GM12878 (cell line): ENCODE measurements around the gene LTB4R. TPM values are rescaled to one million over a fixed set of nuclear protein-coding genes. Genes with fewer than 3 reads are reported as not detected.
A peak's percentile ranks its signal among the peaks of the same experiment; 100 is the strongest.

Experiments
- BCLAF1 ChIP-seq: fragments of 450-650 bp; IDR thresholded peaks from 2 replicates; pipeline ENCODE4 v1.6.1; 2017; ENCODE audit warnings: antibody characterized with exemption, mild to moderate bottlenecking, moderate library complexity
- BHLHE40 ChIP-seq, 2 experiments: fragments of 450-650 bp in 1 of 2; IDR thresholded peaks; 2 replicates each; pipeline ENCODE4 v1.6.1; 2011 to 2017; ENCODE audit warnings: low read depth in 2 of 2, borderline replicate concordance in 1 of 2, improper control_type of control experiment in 1 of 2, low read length in 1 of 2, mild to moderate bottlenecking in 1 of 2
- CBFB ChIP-seq: IDR thresholded peaks from 2 replicates; pipeline ENCODE4 v1.6.1; 2016; ENCODE audit warnings: antibody characterized with exemption, low read depth
- CBX3 ChIP-seq: fragments of 200-600 bp; sonication (generic); IDR thresholded peaks from 2 replicates; pipeline ENCODE4 v1.6.1; 2016; ENCODE audit warnings: low read depth, borderline replicate concordance
- CHD1 ChIP-seq: IDR thresholded peaks from 2 replicates; pipeline ENCODE4 v1.6.1; 2012; ENCODE audit warnings: low read depth, low read length, improper control_type of control experiment
- FOS ChIP-seq: IDR thresholded peaks from 3 replicates; pipeline ENCODE4 v1.6.1; 2011; ENCODE audit warnings: borderline replicate concordance; ENCODE audit not compliant: insufficient read length; ENCODE audit errors: extremely low read depth
- HCFC1 ChIP-seq: fragments of 150-350 bp; IDR thresholded peaks from 2 replicates; pipeline ENCODE4 v1.6.1; 2014; ENCODE audit warnings: low read length
- HDAC6 ChIP-seq: fragments of 200-600 bp; sonication (generic); IDR thresholded peaks from one replicate; pipeline ENCODE4 v1.8.0; 2017; ENCODE audit warnings: antibody characterized with exemption; ENCODE audit not compliant: unreplicated experiment
- MYC ChIP-seq: IDR thresholded peaks from 2 replicates; pipeline ENCODE4 v1.6.1; 2011; ENCODE audit warnings: mild to moderate bottlenecking, low read length, moderate library complexity, inconsistent platforms; ENCODE audit not compliant: insufficient read depth, insufficient replicate concordance, insufficient read length, severe bottlenecking
- NFYB ChIP-seq: IDR thresholded peaks from 2 replicates; pipeline ENCODE4 v1.6.1; 2011; ENCODE audit warnings: low read depth, mild to moderate bottlenecking, low read length, improper control_type of control experiment, moderate library complexity; ENCODE audit not compliant: insufficient read depth
- PAX8 ChIP-seq: fragments of 450-650 bp; IDR thresholded peaks from 2 replicates; pipeline ENCODE4 v1.6.1; 2017; ENCODE audit warnings: mild to moderate bottlenecking, moderate library complexity
- POLR2A ChIP-seq: IDR thresholded peaks from 2 replicates; pipeline ENCODE4 v1.6.1; 2011; ENCODE audit warnings: low read depth, mild to moderate bottlenecking, low read length
- POLR2AphosphoS5 ChIP-seq: IDR thresholded peaks from 2 replicates; pipeline ENCODE4 v1.6.1; 2011; ENCODE audit warnings: mild to moderate bottlenecking, low read length, inconsistent platforms
- RAD21 ChIP-seq: IDR thresholded peaks from 2 replicates; pipeline ENCODE4 v1.6.1; 2011; ENCODE audit warnings: mild to moderate bottlenecking, low read depth, low read length, moderate library complexity; ENCODE audit not compliant: insufficient read depth
- RAD51 ChIP-seq: fragments of 450-650 bp; IDR thresholded peaks from 2 replicates; pipeline ENCODE4 v1.6.1; 2016; ENCODE audit warnings: moderate library complexity, mild to moderate bottlenecking, inconsistent platforms
- SMARCA5 ChIP-seq: fragments of 450-650 bp; IDR thresholded peaks from 2 replicates; pipeline ENCODE4 v1.6.1; 2017; ENCODE audit warnings: mild to moderate bottlenecking
- SPI1 ChIP-seq: IDR thresholded peaks from 2 replicates; pipeline ENCODE4 v1.6.1; 2011; ENCODE audit warnings: low read depth, mild to moderate bottlenecking, low read length, moderate library complexity, borderline replicate concordance; ENCODE audit not compliant: insufficient read depth
- STAT3 ChIP-seq: IDR thresholded peaks from 2 replicates; pipeline ENCODE4 v1.6.1; 2011; ENCODE audit warnings: low read depth, low read length, improper control_type of control experiment
- TBL1XR1 ChIP-seq: IDR thresholded peaks from 2 replicates; pipeline ENCODE4 v1.6.1; 2012; ENCODE audit warnings: low read depth, low read length, improper control_type of control experiment
- USF1 ChIP-seq: IDR thresholded peaks from 2 replicates; pipeline ENCODE4 v1.6.1; 2011; ENCODE audit warnings: borderline replicate concordance, low read depth, mild to moderate bottlenecking, moderate library complexity, mixed read lengths, low read length; ENCODE audit not compliant: insufficient read depth; ENCODE audit errors: extremely low read length
- ZBED1 ChIP-seq: IDR thresholded peaks from 2 replicates; pipeline ENCODE4 v1.6.1; 2016; ENCODE audit warnings: borderline replicate concordance
- ZSCAN29 ChIP-seq: fragments of 450-650 bp; IDR thresholded peaks from 2 replicates; pipeline ENCODE4 v1.6.1; 2017; ENCODE audit warnings: mild to moderate bottlenecking, moderate library complexity
- polyA plus RNA-seq, 11 experiments: library from polyadenylated mRNA; depleted of rRNA in 4 of 11; unstranded in 6 of 11; stranded (reverse) in 5 of 11; fragments of >200 nt; fragmentation: Nextera tagmentation in 4 of 11; fragmentation: Illumina TruSeq in 1 of 11; extraction: Ambion mirVana in 4 of 11; extraction: Trizol in 1 of 11; gene quantifications; 1 replicate in 1 of 11; 2 replicates in 10 of 11; pipeline versions ENCODE4 v1.2.1 to v1.2.3, GENCODE V29; 2011 to 2016; ENCODE audit warnings: inconsistent platforms in 2 of 11, missing spikeins in 2 of 11, low read depth in 1 of 11
- total RNA-seq, 4 experiments: library from RNA; depleted of rRNA in 3 of 4; stranded (reverse); fragments of >200 nt in 3 of 4; fragmentation: Illumina TruSeq in 1 of 4; extraction: Trizol in 1 of 4; gene quantifications; 2 replicates each; pipeline versions ENCODE4 v1.2.1 to v1.2.3, GENCODE V29; 2013 to 2021
- TF ChIP-seq, protein P1 (sequence below): fragments of 450-650 bp; formaldehyde crosslinking; IDR thresholded peaks from 2 replicates; pipeline ENCODE4 v1.4.0; 2022; ENCODE audit warnings: mild to moderate bottlenecking, moderate library complexity

The LTB4R gene
- total and polyA plus RNA-seq, 10 of the 15 experiments (the other 5 are each of a cell fraction or from before 2014, with no cell fraction given), result 1.2 to 14.0 (median 4.0) TPM

DNA sequence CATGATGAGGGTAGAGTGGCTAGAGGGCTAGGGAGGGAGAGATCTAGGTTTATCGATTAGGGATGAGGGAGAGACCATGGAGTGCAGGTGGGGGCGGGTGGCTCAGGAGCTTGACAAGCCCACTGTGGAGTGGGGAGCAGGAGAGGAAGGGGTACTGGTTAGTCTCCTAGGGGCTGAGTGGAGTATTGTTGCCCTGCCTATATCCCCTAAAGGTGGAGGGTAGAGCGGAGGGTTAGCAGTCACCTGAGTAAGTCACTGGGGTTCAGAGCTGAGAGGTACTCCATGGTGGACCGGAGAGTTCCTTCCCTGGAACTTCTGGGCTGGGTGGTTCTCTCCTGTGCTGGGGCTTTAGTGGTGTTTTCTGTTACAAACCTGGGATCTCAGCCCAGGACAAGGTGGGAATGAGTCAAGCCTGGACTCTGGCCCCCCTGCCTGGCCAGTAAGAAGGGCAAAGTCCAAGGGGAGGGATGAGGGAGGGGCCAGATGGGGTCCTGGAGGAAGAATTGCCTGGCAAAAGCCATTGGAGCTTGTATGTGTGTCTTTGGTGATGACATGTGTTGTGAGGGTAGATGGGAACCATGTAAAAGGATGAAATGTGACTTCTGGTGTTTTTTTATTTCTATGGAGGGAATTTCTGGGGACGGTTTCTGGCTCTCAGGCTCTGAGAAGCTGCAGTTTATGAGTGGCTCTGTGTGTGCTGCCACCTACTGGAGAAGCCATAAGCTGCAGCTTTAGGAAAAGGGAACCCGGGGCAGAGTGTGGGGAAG is 3.5 kb upstream of the LTB4R start, which contains the start of gene CIDEB (continued):
- TF ChIP-seq NFYB (no peak), CHD1 (no peak), TBL1XR1 (no peak), HDAC6 (no peak), ZSCAN29 (no peak), POLR2AphosphoS5 (no peak), RAD21 (peak; percentile 59), BCLAF1 (no peak), BHLHE40 (IDR thresholded peaks at IDR 0.05; ENCODE audit: borderline replicate concordance in 1 of 2, low read depth in 2 of 2, low read length in 1 of 2) (no peak; a peak in 1 of 4 replicates), STAT3 (no peak), HCFC1 (no peak), CBX3 (no peak), MYC (no peak), POLR2A (0 out of 2 replicates have a peak, but pooled peaks have one; percentile 34), FOS (no peak), PAX8 (no peak), RAD51 (no peak), USF1 (no peak), CBFB (no peak), SPI1 (peak; percentile 81; the same call in 1 of the 2 replicates), ZBED1 (no peak), SMARCA5 (0 out of 2 replicates have a peak, but pooled peaks have one; percentile 26)
- TF ChIP-seq, protein P1, sequence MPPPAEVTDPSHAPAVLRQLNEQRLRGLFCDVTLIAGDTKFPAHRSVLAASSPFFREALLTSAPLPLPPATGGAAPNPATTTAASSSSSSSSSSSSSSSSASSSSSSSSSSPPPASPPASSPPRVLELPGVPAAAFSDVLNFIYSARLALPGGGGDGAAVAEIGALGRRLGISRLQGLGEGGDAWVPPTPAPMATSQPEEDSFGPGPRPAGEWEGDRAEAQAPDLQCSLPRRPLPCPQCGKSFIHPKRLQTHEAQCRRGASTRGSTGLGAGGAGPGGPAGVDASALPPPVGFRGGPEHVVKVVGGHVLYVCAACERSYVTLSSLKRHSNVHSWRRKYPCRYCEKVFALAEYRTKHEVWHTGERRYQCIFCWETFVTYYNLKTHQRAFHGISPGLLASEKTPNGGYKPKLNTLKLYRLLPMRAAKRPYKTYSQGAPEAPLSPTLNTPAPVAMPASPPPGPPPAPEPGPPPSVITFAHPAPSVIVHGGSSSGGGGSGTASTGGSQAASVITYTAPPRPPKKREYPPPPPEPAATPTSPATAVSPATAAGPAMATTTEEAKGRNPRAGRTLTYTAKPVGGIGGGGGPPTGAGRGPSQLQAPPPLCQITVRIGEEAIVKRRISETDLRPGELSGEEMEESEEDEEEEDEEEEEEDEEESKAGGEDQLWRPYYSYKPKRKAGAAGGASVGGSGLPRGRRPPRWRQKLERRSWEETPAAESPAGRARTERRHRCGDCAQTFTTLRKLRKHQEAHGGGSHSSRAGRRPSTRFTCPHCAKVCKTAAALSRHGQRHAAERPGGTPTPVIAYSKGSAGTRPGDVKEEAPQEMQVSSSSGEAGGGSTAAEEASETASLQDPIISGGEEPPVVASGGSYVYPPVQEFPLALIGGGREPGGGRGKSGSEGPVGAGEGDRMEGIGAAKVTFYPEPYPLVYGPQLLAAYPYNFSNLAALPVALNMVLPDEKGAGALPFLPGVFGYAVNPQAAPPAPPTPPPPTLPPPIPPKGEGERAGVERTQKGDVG (CRISPR knock-in tag), result no peak
